ENCODE measurements around the gene HPSE2. TPM values are rescaled to one million over a fixed set of nuclear protein-coding genes. Genes with fewer than 3 reads are reported as not detected.

The HPSE2 gene
- total RNA-seq, 2 experiments from 2014 or later, result not detected

DNA sequence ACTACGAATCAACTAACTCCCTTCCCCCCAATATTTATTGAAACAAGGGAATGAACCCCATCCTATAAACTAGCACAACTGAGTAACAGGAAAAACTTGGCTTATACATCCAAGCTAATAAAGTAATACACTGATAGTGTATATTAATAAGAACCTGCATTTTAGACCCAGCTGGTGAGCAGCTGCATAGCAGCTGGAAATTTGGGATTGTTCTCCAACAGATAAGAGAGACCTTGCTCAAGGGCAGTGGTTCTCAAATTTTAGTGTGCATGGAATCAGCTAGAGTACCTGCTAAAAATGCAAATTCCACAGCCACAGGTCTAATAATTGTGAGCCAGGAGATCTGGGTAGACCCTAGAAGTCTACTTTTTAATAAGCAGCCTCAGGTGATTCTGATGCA lies 404.3 kb downstream of the HPSE2 start:
- CTCF ChIA-PET, result no interaction called here
- no peak for ATAC-seq
- Mint-ChIP-seq H3K27ac (no peak overlapping the region), H3K9me3 (ENCODE audit: low read depth) (no peaks in the 10 kb centered on the region), H3K4me1 (no peaks in the 10 kb centered on the region), H3K4me3 (no peak overlapping the region), H3K36me3 (ENCODE audit: low read depth) (no peaks in the 10 kb centered on the region), H3K27me3 (peaks cover 2% of the 10 kb centered on the region)
- no peak for DNase-seq
- intact Hi-C loops (cut with DNase I, micrococcal nuclease), result no loop called here
- POLR2A ChIA-PET, result no interaction called here

DNA sequence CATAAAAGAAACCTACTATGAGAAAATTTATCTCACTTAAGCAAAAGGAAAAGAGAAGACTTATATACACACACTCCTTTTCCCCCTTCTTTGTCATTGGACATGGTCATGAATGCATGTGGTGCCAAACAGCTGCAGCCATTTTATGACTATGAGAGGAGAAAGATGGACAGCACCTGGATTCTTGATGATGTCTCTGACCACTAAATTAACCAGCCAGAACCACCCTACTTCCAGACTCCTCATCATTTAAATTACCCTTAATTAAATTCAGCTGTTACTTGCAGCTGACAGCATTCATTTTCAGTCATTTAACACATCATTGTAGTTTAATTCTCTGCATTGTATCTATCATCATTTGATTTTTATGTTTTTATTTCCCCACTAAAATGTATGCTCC lies 409.9 kb downstream of the HPSE2 start:
- Mint-ChIP-seq H3K36me3 (ENCODE audit: low read depth) (no peaks in the 10 kb centered on the region), H3K4me3 (no peak overlapping the region), H3K27me3 (peaks cover 2% of the 10 kb centered on the region), H3K27ac (no peak overlapping the region), H3K9me3 (ENCODE audit: low read depth) (peaks cover 1% of the 10 kb centered on the region), H3K4me1 (no peaks in the 10 kb centered on the region)
- DNase-seq (no peak), ATAC-seq (no peak)
- ChIA-PET CTCF (no interaction called here), POLR2A (no interaction called here)
- intact Hi-C loops (cut with DNase I, micrococcal nuclease), result no loop called here

DNA sequence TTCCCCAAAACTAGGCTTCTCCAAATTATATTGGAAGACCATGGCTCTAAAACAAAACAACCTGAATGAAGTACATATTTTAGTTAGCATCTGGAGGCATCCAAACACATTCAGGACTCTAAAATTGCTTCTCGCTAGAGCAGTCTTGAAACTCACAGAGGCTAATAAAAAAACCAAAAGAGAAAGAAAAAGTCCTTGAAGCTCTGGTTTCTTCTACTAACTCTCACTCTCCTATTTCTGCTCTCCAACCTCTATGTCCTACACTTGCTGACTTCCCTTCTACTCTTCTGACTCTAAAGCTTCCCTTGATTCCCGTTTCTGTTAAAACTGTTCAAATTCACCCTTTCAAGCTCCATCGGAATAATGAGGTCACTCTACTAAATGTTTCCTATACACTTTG lies 418.3 kb downstream of the HPSE2 start:
- Mint-ChIP-seq H3K4me3 (no peak overlapping the region), H3K4me1 (no peaks in the 10 kb centered on the region), H3K27ac (no peak overlapping the region), H3K36me3 (ENCODE audit: low read depth) (no peaks in the 10 kb centered on the region), H3K27me3 (peaks cover 2% of the 10 kb centered on the region), H3K9me3 (ENCODE audit: low read depth) (no peaks in the 10 kb centered on the region)
- ATAC-seq (no peak), DNase-seq (no peak)
- intact Hi-C loops (cut with DNase I, micrococcal nuclease), result no loop called here
- ChIA-PET CTCF (no interaction called here), POLR2A (no interaction called here)

DNA sequence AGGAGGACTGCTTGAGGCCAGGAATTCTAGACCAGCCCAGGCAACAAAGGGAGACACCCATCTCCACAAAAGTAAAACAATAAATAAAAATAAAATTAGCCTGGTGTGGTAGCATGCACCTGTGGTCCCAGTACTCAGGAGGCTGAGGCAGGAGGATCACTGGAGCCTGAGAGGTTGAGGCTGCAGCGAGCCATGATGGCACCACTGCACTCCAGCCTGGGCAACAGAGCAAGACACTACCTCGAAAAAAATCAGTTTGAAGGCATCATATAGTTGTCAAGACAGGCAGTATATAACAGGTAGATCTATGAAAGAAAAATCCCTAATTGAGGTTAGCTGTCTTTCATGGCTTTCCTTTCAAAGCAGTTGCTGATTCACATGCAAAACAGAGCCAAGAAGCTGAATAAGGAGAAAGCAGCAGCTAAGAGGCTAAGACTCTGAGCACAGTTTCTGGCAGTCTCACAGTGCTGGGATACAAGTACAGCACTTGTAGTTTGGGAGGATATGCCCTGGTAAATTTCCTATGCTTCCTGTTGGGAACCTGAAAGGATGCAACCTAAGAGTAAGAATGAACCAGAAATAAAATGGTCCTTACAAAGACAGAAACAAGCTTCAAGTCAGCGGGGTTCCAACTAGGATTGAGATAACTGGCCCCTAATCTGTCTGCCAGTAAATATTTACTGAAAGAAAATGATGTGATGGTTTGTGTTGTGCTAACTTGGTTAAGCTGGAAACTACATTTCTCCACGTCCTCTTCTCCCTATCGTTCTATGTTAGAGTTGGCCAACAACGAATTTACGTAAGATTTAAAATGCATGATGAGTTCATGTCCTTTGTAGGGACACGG lies 420.4 kb downstream of the HPSE2 start:
- Mint-ChIP-seq H3K4me3 (no peak overlapping the region), H3K36me3 (ENCODE audit: low read depth) (no peaks in the 10 kb centered on the region), H3K27me3 (peaks cover 2% of the 10 kb centered on the region), H3K27ac (no peak overlapping the region), H3K4me1 (no peaks in the 10 kb centered on the region), H3K9me3 (ENCODE audit: low read depth) (no peaks in the 10 kb centered on the region)
- CTCF ChIA-PET, result no interaction called here
- POLR2A ChIA-PET, result no interaction called here
- intact Hi-C loops (cut with DNase I, micrococcal nuclease), result no loop called here
- ATAC-seq (no peak), DNase-seq (no peak)

DNA sequence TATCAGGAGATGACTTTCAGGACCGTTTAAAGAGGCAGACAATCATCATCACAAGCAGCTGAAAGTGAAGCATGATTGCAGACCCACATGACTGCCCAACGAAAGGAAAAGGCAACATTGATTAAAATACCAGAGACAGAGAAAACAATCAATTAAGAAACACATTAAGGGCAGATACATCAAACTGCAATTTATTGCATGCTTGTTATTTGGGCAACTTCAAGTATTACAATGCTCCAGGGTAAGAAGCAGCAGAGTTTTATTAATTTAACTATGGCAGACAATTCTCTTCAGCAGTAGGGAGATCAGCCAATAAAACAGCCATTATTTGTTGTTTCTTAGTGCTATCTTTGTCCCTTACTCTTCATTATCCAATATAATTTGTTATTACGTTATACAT lies 421.2 kb downstream of the HPSE2 start:
- no peaks in the 10 kb centered on the region for H3K4me1 Mint-ChIP-seq
- ChIA-PET POLR2A (no interaction called here), CTCF (no interaction called here)
- H3K27ac Mint-ChIP-seq, result no peak overlapping the region
- no peaks in the 10 kb centered on the region for H3K9me3 Mint-ChIP-seq (ENCODE audit: low read depth)
- no peak for ATAC-seq
- DNase-seq, result no peak
- H3K36me3 Mint-ChIP-seq (ENCODE audit: low read depth), result no peaks in the 10 kb centered on the region
- intact Hi-C loops (cut with DNase I, micrococcal nuclease), result no loop called here
- H3K27me3 Mint-ChIP-seq, result peaks cover 2% of the 10 kb centered on the region
- H3K4me3 Mint-ChIP-seq, result no peak overlapping the region

DNA sequence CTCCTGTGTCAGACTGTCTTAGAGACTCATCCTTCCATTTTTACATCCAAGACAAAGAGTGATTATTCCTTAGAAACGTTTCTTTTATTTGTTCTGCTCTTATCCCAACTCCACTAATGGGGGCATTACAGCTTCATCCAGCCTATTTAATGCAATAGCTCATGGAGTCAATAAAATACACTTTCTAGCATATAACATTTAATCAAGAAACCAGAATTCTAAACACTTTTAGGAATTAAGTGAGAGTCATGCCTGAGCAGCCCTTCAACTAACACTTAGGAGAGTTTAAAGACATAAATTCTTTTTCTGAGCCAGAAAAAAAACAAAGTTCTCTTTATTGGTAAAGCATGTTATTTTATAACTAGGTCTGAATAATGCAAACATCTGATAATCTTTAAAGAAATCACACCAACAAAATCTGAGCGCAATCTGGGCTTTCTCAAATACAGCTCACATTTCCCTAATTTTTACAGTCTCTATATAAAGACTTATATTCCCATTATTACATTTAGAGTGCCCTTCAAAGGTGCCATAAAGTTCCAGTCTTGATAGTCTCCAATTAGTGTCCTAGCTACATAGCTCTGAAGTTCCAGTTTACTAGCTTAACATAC lies 427.3 kb downstream of the HPSE2 start:
- intact Hi-C loops (cut with DNase I, micrococcal nuclease), result no loop called here
- Mint-ChIP-seq H3K4me3 (no peak overlapping the region), H3K4me1 (no peaks in the 10 kb centered on the region), H3K27ac (no peak overlapping the region), H3K36me3 (ENCODE audit: low read depth) (no peaks in the 10 kb centered on the region), H3K9me3 (ENCODE audit: low read depth) (no peaks in the 10 kb centered on the region), H3K27me3 (peaks cover 2% of the 10 kb centered on the region)
- CTCF ChIA-PET, result interaction anchor here (1.0 kb wide), 1 partner anchor 256 kb away, joined by 3 read pairs; no protein-coding TSS in a partner anchor
- POLR2A ChIA-PET, result no interaction called here
- ATAC-seq (no peak), DNase-seq (no peak)

DNA sequence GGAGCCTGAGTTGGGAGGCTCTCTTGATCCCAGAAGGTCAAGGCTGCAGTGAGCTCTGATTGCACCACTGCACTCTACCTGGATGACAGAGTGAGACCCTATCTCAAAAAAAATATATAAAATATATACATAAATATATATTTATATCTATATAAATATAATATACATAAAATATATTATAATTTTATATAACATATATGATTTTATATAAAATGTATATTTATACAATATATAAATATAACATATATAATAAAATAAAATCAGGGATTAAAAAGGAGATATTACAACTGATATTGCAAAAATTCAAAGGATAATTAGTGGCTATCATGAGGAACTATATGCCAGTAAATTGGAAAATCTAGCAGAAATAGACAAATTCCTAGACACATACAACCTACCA lies 435.4 kb downstream of the HPSE2 start:
- ChIA-PET POLR2A (no interaction called here), CTCF (no interaction called here)
- intact Hi-C loops (cut with DNase I, micrococcal nuclease), result no loop called here
- H3K4me3 Mint-ChIP-seq, result no peak overlapping the region
- H3K4me1 Mint-ChIP-seq, result no peaks in the 10 kb centered on the region
- H3K9me3 Mint-ChIP-seq (ENCODE audit: low read depth), result no peaks in the 10 kb centered on the region
- ATAC-seq (no peak), DNase-seq (no peak)
- no peaks in the 10 kb centered on the region for H3K36me3 Mint-ChIP-seq (ENCODE audit: low read depth)
- H3K27me3 Mint-ChIP-seq, result peaks cover 3% of the 10 kb centered on the region
- no peak overlapping the region for H3K27ac Mint-ChIP-seq

DNA sequence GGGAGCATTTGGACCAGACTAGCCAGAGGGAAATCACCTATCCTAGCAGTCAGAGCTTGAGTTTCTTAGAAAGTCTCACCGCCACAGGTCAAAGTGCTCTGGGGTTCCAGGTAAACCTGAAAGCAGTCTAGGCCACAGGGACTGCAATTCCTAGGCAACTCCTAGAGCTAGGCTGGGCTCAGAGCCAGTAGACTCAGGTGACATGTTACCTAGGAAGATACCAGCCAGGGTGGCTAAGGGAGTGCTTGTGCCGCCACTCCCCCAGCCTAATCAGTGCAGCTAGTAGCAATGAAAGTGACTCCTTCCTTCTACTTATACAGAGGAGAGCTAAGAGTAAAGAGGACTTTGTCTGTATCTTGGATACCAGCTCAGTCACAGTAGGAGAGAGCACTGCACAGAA lies 440.2 kb downstream of the HPSE2 start:
- H3K27ac Mint-ChIP-seq, result no peak overlapping the region
- no peak overlapping the region for H3K4me3 Mint-ChIP-seq
- H3K4me1 Mint-ChIP-seq, result no peaks in the 10 kb centered on the region
- ATAC-seq (no peak), DNase-seq (no peak)
- peaks cover 5% of the 10 kb centered on the region for H3K27me3 Mint-ChIP-seq
- intact Hi-C loops (cut with DNase I, micrococcal nuclease), result no loop called here
- POLR2A ChIA-PET, result no interaction called here
- H3K36me3 Mint-ChIP-seq (ENCODE audit: low read depth), result no peaks in the 10 kb centered on the region
- CTCF ChIA-PET, result interaction anchor here (1.1 kb wide), 1 partner anchor 77 kb away, joined by 3 read pairs; no protein-coding TSS in a partner anchor
- no peaks in the 10 kb centered on the region for H3K9me3 Mint-ChIP-seq (ENCODE audit: low read depth)

DNA sequence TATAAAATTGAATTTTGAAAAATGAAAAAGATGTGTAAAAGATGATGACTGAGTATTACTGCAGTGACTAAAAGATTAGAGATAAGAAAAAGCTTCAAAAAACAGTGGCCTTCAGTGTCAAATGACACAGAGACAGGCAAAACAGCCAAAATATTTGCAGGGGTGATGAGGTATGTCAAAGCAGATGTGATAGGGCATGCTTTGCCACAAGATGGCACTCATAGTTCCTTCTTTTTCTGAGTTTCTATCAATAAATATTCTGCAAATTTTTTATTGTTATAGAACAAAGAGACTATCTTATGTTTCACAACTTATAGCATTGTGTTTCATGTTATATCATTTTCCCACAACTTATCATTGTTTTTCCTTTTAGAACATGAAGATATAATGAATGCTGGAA lies 444.8 kb downstream of the HPSE2 start:
- no peaks in the 10 kb centered on the region for H3K4me1 Mint-ChIP-seq
- ChIA-PET POLR2A (no interaction called here), CTCF (interaction anchor here (0.7 kb wide), 1 partner anchor 460 kb away, joined by 3 read pairs; no protein-coding TSS in a partner anchor)
- H3K9me3 Mint-ChIP-seq (ENCODE audit: low read depth), result no peaks in the 10 kb centered on the region
- no peak for DNase-seq
- H3K27me3 Mint-ChIP-seq, result peaks cover 2% of the 10 kb centered on the region
- H3K27ac Mint-ChIP-seq, result no peak overlapping the region
- H3K4me3 Mint-ChIP-seq, result no peak overlapping the region
- intact Hi-C loops (cut with DNase I, micrococcal nuclease), result loop anchor here (5.0 kb wide), 1 partner anchor 456 kb away; no protein-coding TSS in a partner anchor
- no peak for ATAC-seq
- H3K36me3 Mint-ChIP-seq (ENCODE audit: low read depth), result no peaks in the 10 kb centered on the region

DNA sequence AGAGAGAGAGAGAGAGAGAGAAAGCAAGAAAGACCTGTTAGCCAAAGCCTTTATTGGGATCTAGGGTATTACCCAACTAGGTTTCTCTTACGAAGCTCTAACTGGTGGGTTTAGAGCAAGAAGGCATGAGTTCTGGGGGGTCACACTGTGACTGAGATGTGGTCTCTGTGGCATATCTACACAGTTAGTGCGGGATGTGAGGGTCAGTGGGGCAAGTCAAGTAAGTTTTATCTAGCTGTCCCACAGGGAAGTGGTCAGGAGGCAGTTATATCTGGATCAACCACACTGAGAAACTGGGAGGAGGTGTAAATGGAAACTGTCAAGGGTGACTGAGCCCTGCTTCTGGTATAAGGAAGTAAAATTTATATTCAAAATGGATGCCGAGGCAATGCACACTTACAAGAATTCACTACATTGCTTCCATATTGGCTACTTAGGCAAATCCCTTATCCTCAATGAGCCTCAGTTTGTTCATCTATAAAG lies 457.3 kb downstream of the HPSE2 start:
- Mint-ChIP-seq H3K4me3 (no peak overlapping the region), H3K4me1 (no peaks in the 10 kb centered on the region), H3K9me3 (ENCODE audit: low read depth) (no peaks in the 10 kb centered on the region), H3K36me3 (ENCODE audit: low read depth) (no peaks in the 10 kb centered on the region), H3K27me3 (no peaks in the 10 kb centered on the region), H3K27ac (no peak overlapping the region)
- no peak for DNase-seq
- CTCF ChIA-PET, result no interaction called here
- intact Hi-C loops (cut with DNase I, micrococcal nuclease), result no loop called here
- POLR2A ChIA-PET, result no interaction called here
- no peak for ATAC-seq

DNA sequence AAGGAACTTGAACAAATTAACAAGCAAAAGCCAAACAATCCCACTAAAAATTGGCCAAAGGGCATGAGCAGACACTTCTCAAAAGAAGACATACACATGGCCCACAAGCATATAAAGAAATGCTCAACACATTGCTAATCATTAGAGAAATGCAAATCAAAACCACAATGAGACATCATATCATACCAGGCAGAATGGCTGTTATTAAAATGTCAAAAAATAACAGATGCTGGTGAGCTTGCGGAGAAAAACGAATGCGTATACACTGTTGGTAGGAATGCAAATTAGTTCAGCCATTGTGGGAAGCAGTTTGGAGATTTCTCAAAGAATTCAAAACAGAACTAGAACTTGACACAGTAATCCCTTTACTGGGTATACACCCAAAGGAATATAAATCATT lies 477.2 kb downstream of the HPSE2 start:
- H3K36me3 Mint-ChIP-seq (ENCODE audit: low read depth), result no peaks in the 10 kb centered on the region
- ChIA-PET POLR2A (no interaction called here), CTCF (no interaction called here)
- peaks cover 4% of the 10 kb centered on the region for H3K27me3 Mint-ChIP-seq
- no peak overlapping the region for H3K27ac Mint-ChIP-seq
- H3K4me1 Mint-ChIP-seq, result no peaks in the 10 kb centered on the region
- intact Hi-C loops (cut with DNase I, micrococcal nuclease), result no loop called here
- no peak overlapping the region for H3K4me3 Mint-ChIP-seq
- peaks cover 3% of the 10 kb centered on the region for H3K9me3 Mint-ChIP-seq (ENCODE audit: low read depth)
- DNase-seq, result no peak
- no peak for ATAC-seq

DNA sequence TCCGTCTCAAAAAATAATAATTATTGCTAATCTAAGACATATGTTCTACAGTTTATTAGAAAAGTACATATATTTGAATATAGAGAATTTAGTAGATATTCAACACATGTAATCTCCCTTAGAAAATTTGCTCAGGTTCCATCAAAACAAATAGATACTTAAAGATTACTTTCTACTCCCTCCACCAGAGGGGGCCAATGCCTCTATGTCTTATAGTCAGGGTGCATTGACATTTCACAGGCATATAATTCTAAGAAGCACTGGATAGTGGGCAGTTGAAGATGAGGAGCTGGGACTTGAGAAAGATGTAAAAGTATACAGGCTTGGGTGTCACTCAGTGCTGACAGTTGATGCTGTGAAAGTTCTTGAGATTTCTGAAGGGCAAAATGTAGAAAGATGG lies 487.4 kb downstream of the HPSE2 start:
- intact Hi-C loops (cut with DNase I, micrococcal nuclease), result loop anchor here (5.0 to 10.0 kb wide), 2 partner anchors 297 to 499 kb away; no protein-coding TSS in a partner anchor
- ChIA-PET CTCF (interaction anchor here (0.6 kb wide), 1 partner anchor 301 kb away, joined by 3 read pairs; no protein-coding TSS in a partner anchor), POLR2A (no interaction called here)
- peak; percentile 8 for DNase-seq
- Mint-ChIP-seq H3K27ac (no peak overlapping the region), H3K9me3 (ENCODE audit: low read depth) (peaks cover 3% of the 10 kb centered on the region), H3K36me3 (ENCODE audit: low read depth) (no peaks in the 10 kb centered on the region), H3K4me1 (no peaks in the 10 kb centered on the region), H3K27me3 (peaks cover 6% of the 10 kb centered on the region), H3K4me3 (no peak overlapping the region)
- no peak for ATAC-seq
